Calu3 (cell line): ENCODE results near the gene RBMS2. TPM values are rescaled to one million over a fixed set of nuclear protein-coding genes. Genes with fewer than 3 reads are reported as not detected.
A peak's percentile ranks its signal among the peaks of the same experiment; 100 is the strongest.

ENCODE experiments used
- BruUV-seq: library from RNA; stranded (reverse); fragments of 400-500 nt; replicated peaks from 2 replicates; lab custom pipeline; 2021; lab: Mats Ljungman, UMichigan
- CTCF ChIA-PET: fragments of 300-600 bp; sonication (Branson Sonifier 250); formaldehyde crosslinking; loops from one replicate; lab custom pipeline; 2022; ENCODE audit warnings: antibody characterized with exemption; lab: Charles Lee
- DNase-seq: peaks from one replicate; pipeline ENCODE4 v3.0.0; 2022
- H3K27ac Mint-ChIP-seq: one replicate; pipeline ENCODE4 v1.8.0; 2022; ENCODE audit warnings: mixed read lengths; ENCODE audit not compliant: unreplicated experiment
- H3K27me3 Mint-ChIP-seq: one replicate; pipeline ENCODE4 v1.8.0; 2022; ENCODE audit warnings: mixed read lengths; ENCODE audit not compliant: unreplicated experiment
- H3K36me3 Mint-ChIP-seq: one replicate; pipeline ENCODE4 v1.8.0; 2022; ENCODE audit warnings: mild to moderate bottlenecking, moderate library complexity, mixed read lengths; ENCODE audit not compliant: insufficient read depth, unreplicated experiment
- H3K4me1 Mint-ChIP-seq: one replicate; pipeline ENCODE4 v1.8.0; 2022; ENCODE audit warnings: mild to moderate bottlenecking, low read depth, mixed read lengths; ENCODE audit not compliant: unreplicated experiment
- H3K4me3 Mint-ChIP-seq: one replicate; pipeline ENCODE4 v1.8.0; 2022; ENCODE audit warnings: mild to moderate bottlenecking, low read depth, moderate library complexity, mixed read lengths; ENCODE audit not compliant: unreplicated experiment
- H3K9me3 Mint-ChIP-seq: one replicate; pipeline ENCODE4 v1.8.0; 2022; ENCODE audit warnings: low read depth, mixed read lengths; ENCODE audit not compliant: unreplicated experiment
- intact Hi-C: fragments of 100-400 bp; cut with micrococcal nuclease; formaldehyde crosslinking; loops from one replicate; pipeline ENCODE4 v1.10.0; 2022; ENCODE audit not compliant: unreplicated experiment
- total RNA-seq: library from RNA; stranded (reverse); gene quantifications from 2 replicates; pipeline ENCODE4 v1.2.3, GENCODE V29; 2022
- TF ChIP-seq, protein P1 (sequence below): fragments of 200-600 bp; IDR thresholded peaks from one replicate; pipeline ENCODE4 v1.8.0; 2022; ENCODE audit warnings: antibody characterized with exemption; ENCODE audit not compliant: unreplicated experiment

RBMS2 gene
- total RNA-seq, 1 experiment from 2014 or later: 105 TPM

DNA sequence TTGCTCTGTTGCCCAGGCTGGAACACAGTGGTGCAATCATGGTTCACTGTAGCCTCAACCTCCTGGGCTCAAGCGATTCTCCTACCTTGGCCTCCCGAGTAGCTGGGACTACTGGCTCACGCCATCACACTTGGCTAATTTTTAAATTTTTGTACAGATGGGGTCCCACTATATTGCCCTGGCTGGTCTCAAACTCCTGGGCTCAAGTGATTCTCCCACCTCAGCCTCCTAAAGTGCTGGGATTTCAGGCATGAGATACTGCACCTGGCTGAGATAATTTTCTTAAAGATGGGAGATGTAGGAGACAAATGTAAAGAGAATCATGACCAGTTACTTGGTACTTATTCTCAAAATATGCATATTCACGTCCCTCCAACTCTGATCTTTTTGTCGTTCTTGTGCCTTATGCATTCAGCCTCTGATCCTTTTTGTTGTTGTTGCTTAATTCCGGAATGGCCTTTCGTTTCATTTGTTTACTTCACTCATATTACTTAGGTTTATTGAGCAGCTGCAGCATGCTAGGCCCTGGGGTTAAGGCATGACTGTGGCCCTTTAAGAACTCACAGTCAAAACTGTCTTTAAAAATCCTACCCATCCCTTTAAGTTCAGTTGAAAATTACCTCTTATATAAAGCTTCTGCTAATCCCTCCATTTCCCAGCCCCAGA, 8.9 kb downstream of the RBMS2 start:
- CTCF ChIA-PET: interaction anchor here (0.6 to 0.7 kb wide), 3 partner anchors 12 to 106 kb away, joined by 4 to 6 read pairs (median 5); no protein-coding TSS in a partner anchor
- intact Hi-C loops: no loop called here
- no peak overlapping the region for H3K27ac Mint-ChIP-seq
- peaks cover 59% of the 10 kb centered on the region for H3K4me1 Mint-ChIP-seq
- no peak overlapping the region for H3K4me3 Mint-ChIP-seq
- H3K36me3 Mint-ChIP-seq: peaks cover 36% of the 10 kb centered on the region
- H3K27me3 Mint-ChIP-seq: no peaks in the 10 kb centered on the region
- TF ChIP-seq, protein P1, sequence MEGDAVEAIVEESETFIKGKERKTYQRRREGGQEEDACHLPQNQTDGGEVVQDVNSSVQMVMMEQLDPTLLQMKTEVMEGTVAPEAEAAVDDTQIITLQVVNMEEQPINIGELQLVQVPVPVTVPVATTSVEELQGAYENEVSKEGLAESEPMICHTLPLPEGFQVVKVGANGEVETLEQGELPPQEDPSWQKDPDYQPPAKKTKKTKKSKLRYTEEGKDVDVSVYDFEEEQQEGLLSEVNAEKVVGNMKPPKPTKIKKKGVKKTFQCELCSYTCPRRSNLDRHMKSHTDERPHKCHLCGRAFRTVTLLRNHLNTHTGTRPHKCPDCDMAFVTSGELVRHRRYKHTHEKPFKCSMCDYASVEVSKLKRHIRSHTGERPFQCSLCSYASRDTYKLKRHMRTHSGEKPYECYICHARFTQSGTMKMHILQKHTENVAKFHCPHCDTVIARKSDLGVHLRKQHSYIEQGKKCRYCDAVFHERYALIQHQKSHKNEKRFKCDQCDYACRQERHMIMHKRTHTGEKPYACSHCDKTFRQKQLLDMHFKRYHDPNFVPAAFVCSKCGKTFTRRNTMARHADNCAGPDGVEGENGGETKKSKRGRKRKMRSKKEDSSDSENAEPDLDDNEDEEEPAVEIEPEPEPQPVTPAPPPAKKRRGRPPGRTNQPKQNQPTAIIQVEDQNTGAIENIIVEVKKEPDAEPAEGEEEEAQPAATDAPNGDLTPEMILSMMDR: no peak
- H3K9me3 Mint-ChIP-seq: no peaks in the 10 kb centered on the region
- DNase-seq: no peak
- BruUV-seq: no TSS peak

DNA sequence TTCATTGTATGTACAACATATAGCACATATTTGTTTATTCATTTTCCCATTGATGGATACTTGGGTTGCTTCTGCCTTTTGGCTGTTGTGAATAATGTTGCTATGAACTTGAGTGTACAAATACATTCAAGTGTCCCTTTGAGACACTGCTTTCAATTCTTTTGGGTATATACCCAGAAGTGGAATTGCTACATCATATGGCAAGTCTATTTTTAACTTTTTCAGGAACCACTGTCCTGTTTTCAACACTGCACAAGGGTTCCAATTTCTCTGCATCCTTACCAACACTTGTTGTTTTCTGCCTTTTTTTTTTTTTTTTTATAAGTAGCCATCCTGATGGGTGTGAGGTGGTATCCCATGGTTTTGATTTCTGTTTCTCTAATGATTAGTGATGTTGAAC, 15.9 kb downstream of the RBMS2 start:
- no peaks in the 10 kb centered on the region for H3K9me3 Mint-ChIP-seq
- no peaks in the 10 kb centered on the region for H3K27me3 Mint-ChIP-seq
- CTCF ChIA-PET: interaction anchor here (0.7 kb wide), 1 partner anchor 246 kb away, joined by 11 read pairs; no protein-coding TSS in a partner anchor
- TF ChIP-seq, protein P1: no peak
- H3K4me3 Mint-ChIP-seq: no peak overlapping the region
- peaks cover 33% of the 10 kb centered on the region for H3K4me1 Mint-ChIP-seq
- peak overlapping the region; percentile 8 for H3K27ac Mint-ChIP-seq
- peaks cover 18% of the 10 kb centered on the region for H3K36me3 Mint-ChIP-seq
- BruUV-seq: no TSS peak
- DNase-seq: no peak
- intact Hi-C loops: no loop called here

DNA sequence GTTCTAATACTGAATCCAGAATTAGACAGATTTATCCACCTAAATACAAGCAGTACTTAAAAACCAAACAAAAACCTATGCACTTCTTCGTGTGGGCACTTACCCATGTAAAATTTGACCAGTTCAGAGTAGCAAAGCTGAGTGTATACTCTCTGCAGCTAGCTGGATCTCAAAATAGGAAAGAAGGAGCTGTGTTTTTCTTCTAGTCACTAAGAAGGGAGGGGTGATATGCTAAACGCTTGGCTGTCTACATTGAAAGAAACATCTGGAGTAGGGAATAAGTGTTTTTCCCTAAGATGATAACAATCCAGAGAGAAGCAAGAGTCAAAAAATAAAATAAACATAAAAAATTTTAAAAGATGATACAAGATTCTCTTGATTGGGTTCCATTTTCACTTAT, 20.0 kb downstream of the RBMS2 start:
- no TSS peak for BruUV-seq
- Mint-ChIP-seq H3K9me3 (no peaks in the 10 kb centered on the region), H3K27ac (no peak overlapping the region), H3K4me3 (no peak overlapping the region), H3K36me3 (peaks cover 20% of the 10 kb centered on the region), H3K4me1 (peaks cover 20% of the 10 kb centered on the region), H3K27me3 (no peaks in the 10 kb centered on the region)
- TF ChIP-seq, protein P1: no peak
- intact Hi-C loops: no loop called here
- no peak for DNase-seq
- CTCF ChIA-PET: interaction anchor here (0.5 kb wide), 1 partner anchor 38 kb away, joined by 5 read pairs; no protein-coding TSS in a partner anchor

DNA sequence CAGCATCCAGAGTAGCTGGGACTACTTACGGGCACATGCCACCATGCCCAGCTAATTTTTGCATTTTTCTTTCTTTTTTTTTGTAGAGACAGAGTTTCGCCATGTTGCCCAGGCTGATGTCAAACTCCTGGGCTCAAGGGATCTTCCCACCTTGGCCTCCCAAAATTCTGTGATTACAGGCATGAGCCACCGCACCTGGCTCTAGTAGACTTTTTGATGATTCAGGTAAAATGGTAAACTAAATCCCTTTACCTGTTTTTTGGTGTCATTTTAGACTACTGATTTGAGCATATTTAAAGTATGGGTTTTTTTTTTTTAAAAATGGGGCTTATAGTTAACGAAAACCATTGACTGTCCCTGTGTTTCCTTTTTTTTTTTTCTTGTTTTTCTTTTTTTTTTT, 20.5 kb downstream of the RBMS2 start:
- no peaks in the 10 kb centered on the region for H3K9me3 Mint-ChIP-seq
- TF ChIP-seq, protein P1: no peak
- H3K36me3 Mint-ChIP-seq: peaks cover 20% of the 10 kb centered on the region
- H3K4me3 Mint-ChIP-seq: no peak overlapping the region
- DNase-seq: no peak
- peaks cover 14% of the 10 kb centered on the region for H3K4me1 Mint-ChIP-seq
- intact Hi-C loops: no loop called here
- H3K27ac Mint-ChIP-seq: no peak overlapping the region
- CTCF ChIA-PET: interaction anchor here (0.8 kb wide), 1 partner anchor 484 kb away, joined by 4 read pairs; no protein-coding TSS in a partner anchor
- no TSS peak for BruUV-seq
- H3K27me3 Mint-ChIP-seq: no peaks in the 10 kb centered on the region
